Measurements from ENCODE around the gene PERP.
"Not testable (repeated sequence)": the region's sequence is repeated elsewhere in the genome, so short reads cannot be mapped to it uniquely, and the experiment has no call there.

Gene PERP

DNA sequence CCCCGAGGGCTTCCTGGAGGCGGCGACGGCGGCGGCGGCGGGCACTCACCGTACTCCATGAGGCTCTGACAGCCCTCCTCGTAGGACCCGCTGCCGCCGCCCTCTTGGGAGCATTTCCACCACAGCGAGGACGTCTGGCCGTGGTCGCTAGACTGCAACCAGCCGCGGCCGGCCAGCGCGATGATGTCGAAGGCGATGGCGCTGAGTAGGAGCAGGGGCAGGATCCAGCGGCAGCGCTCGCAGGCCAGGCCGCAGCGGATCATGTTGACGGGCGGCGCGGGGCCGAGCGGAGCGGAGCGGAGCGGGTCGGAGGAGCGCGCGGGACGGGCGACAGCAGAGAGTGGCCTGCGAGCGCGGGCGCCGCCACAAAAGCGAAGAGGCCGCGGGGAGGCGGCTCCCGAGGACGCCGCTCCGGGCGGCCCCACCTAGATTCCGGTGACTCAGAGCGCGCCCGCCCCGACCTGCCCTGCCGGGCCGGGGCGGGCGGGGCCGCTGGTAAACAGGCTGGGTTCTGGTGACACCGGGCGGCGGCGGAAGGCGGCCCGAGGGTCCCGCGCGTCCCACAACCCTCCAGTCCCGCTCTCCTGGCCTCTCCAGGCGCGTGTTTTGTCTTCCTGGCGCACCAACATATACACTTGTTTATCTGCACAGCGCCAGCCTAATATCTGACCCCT lies at the start of gene PERP:
Gene PERP (minus strand): TSS at position 342 of the 674 bp plus-strand sequence. CDS start 79 bp downstream, at position 263.
- DNase-seq = peak; percentile 68

DNA sequence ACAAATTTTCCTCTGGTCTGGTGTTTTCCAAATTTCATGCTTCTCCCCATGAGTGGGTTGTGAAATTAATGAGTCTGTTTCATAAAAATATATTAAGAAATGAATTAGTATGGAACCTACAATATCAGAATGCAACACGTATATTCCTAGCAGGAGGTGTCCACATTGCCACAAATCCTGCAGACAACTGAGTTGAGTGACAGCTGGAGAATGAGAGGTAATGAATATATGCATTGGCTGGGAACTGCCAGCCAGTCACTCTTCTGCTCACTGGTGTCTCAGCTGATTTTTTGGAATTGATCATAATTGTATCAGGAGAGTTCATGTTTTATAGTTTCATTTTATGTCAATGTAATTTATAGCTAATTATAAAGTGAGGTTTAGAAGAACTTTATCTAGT lies 48.2 kb upstream of the PERP start:
- DNase-seq = no peak

DNA sequence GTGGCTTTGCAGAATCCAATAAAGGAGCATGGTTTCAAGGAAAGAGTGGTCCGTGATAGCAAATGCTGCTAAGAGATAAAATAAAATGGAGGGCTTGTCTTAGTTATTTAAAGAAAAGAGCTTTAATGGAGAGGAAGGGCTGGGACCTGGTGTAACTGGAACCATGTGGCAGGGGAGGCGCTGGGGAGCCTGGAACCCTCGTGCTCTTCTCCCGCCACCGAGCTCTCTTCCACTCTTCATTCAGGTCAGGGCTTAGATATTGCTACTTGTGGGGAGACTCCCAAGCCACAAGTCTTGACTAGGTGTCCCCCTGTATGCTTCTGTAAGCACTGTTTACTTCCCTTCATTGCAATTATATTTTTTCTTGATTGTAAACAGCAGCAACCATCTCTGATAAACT lies 39.3 kb upstream of the PERP start:
- no peak for DNase-seq

DNA sequence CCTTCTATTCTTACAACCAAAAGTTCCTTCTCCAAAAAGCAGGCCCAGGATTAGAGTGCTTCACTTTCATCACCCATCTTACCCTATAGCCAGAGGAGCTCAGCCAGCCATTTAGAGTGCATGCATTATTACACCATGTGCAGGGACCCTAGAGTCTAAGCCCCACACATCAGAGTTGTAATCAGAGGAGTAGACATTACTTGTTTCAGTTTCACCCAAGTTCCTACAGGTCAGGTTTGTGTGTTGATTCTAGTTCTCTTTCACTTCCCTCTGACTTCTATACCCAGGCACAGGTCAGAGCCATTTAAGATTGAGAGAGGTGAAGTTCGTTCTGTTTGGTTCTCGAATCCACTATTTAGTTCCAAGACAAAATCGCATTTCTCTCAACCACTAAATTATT lies 38.2 kb upstream of the PERP start:
- no peak for DNase-seq

DNA sequence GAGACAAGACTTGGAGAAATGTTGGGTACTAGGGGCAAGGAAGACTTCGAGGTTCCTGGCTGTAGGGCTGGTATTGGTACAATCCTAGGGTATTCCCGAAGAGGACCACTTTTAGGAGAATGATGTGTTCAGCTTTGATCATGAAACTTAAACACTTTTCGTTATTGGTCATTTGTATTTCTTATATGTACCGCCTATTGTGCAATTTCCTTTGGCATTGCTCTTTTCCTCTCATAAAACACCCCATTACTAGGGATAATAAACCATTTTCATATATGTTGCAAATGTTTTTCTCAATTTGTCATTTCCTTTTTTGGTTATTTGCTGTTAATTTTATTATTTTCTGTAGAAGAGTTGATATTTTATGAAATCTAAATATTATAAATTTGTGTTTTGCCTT lies 35.6 kb upstream of the PERP start:
- DNase-seq = no peak

DNA sequence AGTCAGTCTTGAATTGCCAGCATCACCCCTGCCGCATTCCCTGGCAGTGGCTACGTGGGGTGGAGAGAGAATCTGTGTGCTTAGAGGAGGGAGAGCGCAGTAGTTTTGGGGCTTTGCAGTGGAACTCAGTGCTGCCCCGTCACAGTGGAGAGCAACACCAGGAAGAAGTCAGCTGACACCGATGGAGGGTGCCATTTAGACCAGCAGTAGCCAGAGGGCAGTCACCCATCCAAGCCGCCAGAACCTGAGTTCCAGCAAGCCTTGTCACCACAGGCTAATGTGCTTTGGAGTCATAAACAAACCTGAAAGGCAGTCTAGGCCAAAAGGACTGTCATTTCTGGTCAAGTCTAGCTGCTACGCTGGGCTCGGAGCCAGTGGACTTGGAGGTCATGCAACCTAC lies 22.0 kb upstream of the PERP start:
- no peak for DNase-seq

DNA sequence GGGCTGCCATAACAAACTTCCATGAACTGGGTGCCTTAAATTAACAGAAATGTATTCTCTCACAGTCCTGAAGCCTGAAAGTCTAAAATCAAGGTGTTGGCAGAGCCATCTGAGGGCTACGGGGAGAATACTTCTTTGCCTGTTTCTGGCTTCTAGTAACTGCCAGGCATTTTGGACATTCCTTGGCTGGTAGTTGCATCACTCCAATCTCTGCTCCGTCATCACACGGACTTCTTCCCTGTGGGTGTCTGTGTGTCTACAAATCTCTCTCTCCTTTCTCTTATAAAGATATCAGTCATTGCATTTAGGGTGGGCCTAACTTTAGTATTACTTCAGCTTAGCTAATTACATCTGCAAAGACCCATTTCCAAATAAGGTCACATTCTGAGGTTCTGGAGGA lies 20.9 kb upstream of the PERP start:
- DNase-seq = no peak

DNA sequence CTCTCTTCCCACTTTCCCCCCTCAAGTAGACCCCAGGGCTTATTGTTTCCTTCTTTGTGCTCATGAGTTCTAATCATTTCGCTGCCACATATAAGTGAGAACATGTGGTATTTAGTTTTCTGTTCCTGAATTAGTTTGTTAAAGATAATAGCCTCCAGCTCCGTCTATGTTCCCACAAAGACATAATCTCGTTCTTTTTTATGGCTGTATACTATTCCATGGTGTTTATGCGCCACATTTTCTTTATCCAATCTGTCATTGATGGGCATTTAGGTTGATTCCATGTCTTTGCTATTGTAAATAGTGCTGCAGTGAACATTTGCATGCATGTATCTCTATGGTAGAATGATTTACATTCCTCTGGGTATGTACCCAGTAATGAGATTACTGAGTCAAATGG lies 16.9 kb upstream of the PERP start:
- no peak for DNase-seq

DNA sequence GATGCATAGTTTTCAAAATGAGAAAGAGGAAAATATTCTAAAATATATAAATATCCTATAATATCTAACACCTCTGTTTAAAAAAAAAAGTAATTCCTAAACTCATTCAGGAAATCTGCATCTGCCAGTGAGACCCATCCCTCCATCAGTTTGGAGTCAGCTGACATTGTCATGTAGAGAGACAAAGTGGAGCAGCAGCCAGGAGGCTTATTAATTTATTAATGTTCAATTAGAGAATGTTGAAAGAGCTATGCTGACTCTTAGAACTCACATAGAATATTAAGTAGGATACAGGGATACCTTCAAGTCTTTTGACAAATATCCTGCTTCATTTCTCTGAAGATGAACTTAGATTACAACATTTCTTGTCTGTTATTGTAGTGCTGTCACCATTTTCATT lies 12.8 kb upstream of the PERP start:
- no peak for DNase-seq

DNA sequence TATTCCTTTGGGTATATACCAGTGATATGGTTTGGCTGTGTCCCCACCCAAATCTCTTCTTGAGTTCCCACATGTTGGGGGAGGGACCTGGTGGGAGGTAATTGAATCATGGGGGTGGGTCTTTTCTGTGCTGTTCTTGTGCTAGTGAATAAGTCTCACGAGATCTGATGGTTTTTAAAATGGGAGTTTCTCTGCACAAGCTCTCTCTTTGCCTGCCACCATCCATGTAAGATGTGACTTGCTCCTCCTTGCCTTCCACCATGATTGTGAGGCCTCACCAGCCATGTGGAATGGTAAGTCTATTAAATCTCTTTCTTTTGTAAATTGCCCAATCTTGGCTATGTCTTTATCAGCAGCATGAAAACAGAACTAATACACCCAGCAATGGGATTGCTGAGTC lies 12.0 kb upstream of the PERP start:
- not testable (repeated sequence) for DNase-seq

DNA sequence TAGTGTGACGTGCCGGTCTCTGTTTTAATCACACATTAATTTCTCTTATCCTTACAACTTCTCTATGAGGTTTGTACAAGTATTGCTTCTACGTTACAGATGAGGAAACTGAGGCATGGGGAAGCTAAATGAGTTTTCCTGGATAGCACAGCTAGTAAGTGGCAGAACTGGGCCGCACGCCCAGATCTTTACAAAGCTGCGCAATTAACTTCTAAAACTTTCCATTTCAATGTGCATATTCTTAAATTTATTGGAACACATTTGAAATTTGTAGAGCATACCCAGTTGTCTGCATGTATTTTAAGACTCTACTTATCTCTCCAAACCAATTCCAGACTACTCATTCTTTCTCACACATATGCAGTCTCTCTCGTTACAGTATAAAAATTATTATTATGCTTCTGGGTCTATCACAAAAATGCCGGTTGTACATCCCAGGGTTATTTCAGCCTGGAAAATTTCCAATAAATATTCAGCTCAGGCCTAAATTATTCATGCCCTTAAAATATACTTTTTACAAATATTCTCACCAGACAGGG lies 10.2 kb upstream of the PERP start:
- no peak for DNase-seq

DNA sequence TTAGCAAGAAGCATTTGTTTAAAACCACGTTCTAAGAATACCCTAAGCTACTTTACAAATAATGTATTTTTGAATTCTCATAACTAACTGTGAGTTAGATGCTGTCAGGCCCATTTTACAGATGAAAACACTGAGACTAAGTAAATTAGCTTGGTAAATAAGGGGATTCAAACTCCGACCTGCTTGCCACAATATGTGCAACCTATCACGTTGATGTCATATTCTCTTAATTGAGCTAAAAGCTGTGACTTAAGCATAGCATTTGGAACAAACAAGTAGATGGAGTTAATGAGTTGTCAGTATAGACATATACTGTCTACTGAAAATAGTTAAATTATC lies 9.4 kb upstream of the PERP start:
- no peak for DNase-seq

DNA sequence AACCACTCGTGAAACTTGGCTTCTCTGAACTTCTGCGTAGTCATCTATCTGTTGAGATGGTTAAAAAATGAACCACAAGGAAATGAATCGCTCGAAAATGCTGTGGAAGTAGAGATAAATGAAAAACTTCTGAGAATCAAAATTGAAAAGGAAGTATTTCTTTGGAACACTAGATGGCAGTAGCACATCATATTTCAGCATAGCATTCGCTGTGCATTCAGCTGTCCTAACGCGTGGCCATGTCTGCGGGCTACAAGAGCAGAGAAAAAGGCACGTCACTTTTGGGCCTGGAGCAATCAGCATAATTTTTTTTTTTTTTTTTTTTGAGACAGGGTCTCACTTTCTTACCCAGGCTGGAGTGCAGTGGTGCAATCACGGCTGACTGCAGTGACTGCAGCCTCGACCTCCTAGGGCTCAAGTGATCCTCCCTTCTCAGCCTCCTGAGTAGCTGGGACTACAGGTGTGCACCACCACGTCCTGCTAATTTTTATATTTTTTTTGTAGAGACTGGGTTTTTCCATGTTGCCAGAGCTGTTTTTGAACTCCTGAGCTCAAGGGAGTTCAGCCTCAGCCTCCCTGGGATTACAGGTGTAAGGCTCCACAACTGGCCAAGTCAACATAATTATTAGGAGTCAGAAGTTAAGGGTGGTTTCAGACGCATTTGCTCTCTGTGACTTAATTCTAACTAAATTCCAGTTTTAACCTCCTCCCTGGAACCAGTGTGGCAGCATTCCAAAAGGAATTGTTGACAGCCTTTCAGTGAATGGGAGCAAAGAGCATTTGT lies 8.8 kb upstream of the PERP start:
- peak; percentile 19 for DNase-seq

DNA sequence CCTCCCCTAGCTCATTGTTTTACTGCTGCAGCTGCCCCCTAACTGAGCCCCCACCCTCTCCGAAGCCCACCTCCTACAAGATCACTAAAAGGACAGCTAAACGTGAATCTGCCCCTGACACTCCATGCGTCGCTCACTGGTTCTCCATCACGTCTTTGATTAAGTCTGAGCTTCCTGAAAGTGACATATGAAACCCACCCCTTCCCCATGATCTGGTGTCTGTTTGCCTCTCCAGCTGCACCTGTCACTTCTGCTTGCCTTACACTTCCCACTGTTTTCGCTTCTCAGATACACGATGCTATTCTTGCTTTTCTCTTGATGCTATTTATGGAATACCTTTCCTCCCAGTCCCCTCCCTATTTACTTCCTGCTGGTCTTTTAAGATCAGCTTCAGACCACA lies 8.0 kb upstream of the PERP start:
- DNase-seq = no peak

DNA sequence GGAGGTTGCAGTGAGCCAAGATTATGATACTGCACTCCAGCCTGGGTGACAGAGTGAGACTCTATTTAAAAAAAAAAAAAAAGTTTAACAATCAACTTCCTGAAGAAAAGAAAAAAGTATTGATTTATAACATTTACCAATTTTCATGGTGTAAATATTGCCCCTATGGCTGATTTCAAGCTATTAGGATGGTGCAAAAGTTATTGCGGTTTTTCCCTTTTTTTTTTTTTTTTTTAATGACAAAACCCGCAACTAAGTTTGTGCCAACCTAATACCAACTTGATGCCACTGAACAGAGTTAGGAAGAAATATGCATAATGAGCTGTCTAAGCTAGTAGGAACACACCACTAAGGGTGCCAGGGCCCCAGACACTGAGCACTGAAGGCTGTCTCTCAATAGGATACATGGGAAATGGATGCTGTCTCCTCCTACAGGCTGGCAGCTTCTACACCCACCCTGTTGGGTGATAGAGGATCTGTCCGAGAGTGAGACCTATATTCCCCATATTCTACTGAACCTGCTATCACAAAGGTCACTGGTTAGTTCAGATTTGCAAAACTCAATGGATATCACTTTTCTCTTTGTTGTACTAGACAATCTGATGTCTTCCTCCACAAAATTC lies 6.5 kb upstream of the PERP start:
- DNase-seq = no peak

DNA sequence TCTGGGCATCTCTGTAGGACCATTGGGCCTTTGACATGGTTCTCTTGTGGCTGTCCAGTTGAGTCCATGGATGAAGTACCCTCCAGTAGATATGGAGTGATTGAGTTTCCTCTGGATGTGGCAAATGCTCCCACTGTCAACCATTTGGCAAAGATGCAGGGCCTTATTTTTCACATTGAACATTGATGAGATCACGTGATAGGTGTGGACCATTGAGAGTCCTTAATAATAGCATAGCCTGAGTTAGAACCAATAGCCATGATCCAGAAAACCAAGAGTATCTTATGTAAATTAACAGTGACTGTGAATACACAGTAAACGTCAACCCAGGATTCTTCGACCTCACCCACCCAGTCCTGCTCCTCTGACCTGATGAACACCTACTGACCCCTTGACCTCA lies 3.0 kb upstream of the PERP start:
- DNase-seq = no peak

DNA sequence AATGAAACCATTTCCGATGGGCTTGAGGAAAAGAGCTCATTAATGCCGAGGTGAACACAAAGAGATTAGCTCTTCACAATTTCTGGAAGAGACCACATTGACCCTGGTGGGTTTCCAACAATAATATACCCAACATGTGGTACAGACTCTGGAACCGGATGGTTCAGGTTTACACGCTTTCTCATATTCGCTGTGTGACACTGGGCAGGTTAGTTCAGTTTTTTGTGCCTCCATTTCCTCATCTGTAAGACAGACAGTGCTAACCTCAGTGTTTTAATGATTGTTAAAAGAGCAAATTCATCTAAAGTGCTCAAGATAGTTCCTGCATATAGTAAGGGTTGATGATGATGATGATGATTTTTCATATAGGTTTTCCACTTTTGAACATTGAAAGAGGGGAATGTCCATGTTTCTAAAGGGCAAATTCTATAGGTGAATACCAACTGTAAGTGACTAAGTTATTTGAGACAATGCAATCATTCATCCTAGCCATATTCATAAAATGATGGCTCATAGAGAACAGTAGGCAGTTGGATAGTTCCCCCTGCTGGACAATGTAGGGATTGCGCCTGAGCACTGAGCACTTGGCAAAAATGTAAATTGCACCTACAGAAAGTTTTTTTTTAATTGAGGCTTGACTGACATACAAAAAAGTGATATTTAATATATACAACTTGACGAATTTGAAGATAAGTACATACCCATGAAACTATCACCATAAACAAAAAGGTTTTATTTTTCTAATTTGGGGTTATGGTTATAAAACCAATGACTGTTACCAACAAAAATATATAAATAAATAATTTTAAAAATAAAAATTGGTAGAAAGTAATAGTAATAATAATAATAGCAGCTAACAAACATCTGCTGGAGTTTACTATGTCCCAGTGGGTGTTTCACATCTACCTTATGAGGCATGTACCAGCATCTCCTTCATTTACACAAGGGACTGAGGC lies 2.1 kb upstream of the PERP start:
- DNase-seq = peak; percentile 15

DNA sequence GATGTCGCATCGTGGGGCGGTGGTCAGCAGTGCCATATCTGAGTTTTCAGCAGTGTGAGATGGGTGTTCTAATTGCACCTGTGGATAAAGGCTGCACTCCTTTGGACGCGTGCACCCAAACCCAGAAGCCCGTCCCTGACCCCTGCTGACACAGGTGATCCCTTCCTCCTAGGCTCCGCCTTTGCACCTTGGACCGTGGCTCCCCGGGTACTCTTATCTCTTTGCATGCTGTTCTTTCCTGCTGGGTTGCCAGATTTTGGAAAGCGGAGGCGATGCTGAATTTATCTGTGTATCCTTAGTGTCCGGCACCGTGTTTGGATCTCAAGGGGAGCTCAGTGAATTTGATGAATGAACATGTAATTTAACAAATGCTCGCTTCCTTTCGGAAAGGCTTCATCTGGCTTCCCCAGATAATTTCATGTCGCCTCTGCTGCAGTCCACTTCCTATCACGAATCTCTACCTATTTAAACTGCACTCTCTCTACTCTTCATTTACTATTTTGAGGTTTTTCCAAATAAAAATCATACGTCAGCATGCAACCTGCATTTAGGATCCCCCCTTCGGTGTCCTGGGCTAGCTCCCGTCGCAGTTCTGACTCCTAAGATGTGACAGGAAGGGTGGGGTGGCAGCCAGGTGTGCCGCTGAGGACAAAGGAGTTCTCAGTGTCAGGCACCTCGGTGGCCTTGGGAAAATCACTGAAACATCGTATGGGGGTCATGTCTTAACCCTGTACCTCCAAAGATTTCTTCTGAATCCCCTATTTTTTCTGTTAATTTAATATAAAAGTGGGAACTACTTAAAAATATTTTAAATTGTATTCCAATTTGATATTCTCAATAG lies 753 bp upstream of the PERP start:
- no peak for DNase-seq

DNA sequence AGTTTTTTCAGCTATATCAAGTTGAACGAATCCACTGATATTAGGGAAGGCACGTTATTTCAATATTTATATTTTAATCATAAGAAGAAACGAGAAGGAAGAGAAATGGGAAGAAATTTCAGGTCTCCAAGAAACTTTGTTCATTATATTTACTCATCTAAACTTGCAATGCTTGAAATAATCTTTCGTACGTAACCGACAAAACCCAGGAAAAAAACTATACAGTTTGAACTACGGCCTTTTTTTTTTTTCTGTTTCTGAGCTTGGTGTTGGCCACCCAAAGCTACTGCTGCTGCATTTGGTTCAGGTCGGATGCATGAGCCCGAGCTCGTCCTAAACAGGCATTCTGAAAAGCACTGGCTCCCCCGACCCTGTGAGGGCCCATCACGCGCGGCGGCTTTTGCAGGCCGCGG lies 548 bp downstream of the PERP start:
- DNase-seq = no peak

DNA sequence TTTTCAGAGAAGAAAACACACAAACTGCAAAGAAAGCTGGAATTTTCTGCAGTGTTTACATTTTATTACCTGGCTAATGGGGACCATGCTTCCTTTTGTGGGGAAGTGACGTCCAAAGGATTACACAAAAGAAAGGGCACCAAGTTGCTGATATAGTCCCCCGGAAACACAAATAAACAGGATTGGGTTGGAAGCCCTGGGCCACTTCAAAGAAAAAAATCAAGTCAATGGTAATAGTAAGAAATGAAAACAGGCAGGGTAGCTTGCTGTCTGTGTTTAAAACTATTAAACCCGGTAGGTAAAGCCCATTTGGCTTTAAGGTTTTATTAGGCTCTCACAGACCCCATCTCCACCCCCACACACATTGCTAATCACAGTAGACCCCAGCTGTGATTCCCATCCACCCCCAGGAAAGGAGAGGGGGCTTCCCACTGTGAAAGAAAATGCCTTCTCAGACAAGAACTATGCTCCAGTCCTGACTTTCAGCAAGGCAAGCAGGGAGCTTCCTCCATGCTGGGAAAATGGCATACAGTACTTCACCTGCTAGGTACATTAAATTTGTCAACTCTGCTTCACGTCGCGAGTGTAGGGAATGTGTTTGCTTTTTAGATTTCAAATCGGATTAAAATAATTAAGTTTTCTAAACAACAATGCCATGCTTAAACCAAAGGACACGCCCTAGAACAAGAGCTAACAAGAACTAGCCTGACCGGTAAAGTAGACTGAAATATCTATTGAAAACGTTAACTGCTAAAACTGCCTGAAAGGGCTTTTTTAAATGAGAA lies 1.1 kb downstream of the PERP start:
- DNase-seq = no peak

DNA sequence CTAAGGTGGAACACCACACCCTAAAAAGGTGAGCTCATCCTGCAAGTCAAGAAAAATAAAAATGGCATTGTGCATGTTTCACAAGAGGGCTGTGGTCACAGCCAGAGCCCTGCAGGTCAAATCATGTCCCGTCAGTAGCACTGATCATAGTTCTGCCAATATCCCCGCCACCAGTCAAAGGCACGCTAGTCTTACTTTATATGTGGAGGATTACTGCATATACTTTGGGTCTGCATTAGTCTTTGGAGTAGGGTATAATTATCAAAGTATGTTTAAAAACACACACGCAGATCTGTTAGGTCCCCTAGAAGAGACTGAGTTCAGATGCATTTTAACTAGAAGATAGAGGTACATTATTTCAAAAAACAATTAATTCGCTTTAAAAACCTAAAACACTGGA lies 1.8 kb downstream of the PERP start:
- no peak for DNase-seq

Measured in NCI-H226 (cell line).